Measurements from ENCODE around the gene GJB1.
A peak's percentile ranks its signal among the peaks of the same experiment; 100 is the strongest.
"Not testable (repeated sequence)": the region's sequence is repeated elsewhere in the genome, so short reads cannot be mapped to it uniquely, and the experiment has no call there.

The GJB1 gene

DNA sequence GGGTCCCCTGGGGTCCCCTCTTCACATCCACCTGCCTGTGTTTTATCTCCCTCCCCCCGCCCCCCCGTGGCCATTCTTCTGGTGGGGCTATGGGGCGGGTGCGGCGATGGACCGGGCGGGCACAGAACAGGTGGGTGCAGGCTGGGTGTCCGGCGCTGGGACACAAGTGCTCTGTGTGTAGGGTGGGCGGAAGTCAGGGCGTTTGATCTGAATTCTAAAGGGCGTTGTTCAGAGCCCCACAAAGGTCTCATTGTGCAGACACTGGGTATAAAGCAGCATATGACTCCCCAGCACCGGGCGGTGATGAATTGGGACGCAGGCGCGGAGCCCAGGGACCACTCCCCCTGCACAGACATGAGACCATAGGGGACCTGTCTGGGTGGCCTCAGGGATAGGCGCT lies at the start of gene GJB1:
GJB1 (plus strand) TSS at position 296 of the 400 bp plus-strand sequence. CDS start 484 bp downstream, outside the sequence.
- no peak for DNase-seq (ENCODE audit: low spot score)
- in situ Hi-C loops (cut with MboI; ENCODE audit: low sequenced_read_pairs, unreplicated experiment): no loop called here
- TF ChIP-seq, protein P1, sequence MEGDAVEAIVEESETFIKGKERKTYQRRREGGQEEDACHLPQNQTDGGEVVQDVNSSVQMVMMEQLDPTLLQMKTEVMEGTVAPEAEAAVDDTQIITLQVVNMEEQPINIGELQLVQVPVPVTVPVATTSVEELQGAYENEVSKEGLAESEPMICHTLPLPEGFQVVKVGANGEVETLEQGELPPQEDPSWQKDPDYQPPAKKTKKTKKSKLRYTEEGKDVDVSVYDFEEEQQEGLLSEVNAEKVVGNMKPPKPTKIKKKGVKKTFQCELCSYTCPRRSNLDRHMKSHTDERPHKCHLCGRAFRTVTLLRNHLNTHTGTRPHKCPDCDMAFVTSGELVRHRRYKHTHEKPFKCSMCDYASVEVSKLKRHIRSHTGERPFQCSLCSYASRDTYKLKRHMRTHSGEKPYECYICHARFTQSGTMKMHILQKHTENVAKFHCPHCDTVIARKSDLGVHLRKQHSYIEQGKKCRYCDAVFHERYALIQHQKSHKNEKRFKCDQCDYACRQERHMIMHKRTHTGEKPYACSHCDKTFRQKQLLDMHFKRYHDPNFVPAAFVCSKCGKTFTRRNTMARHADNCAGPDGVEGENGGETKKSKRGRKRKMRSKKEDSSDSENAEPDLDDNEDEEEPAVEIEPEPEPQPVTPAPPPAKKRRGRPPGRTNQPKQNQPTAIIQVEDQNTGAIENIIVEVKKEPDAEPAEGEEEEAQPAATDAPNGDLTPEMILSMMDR (IDR thresholded peaks at IDR 0.05; ENCODE audit: borderline replicate concordance, control extremely low read depth, extremely low read depth, insufficient read depth, missing control alignments): no peak

DNA sequence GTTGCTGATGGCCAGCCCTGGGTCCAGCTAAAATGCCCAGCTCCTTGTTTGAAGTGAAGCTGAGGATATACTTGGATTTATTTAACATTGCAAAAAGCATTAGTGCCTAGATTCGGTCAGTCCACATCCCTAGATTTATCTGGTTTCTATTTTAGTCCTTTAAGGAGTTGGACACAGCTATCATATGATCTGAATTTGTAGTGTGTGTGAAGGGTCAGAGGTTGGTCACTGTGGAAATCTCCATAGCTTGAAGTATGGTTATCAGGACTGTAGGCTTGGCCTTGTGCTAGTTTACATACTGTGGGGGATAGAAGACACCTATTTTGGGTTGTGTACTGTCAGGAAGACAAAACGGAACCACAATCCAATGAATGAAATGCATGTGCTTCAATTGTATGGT lies 49.6 kb upstream of the GJB1 start:
- in situ Hi-C loops (cut with MboI; ENCODE audit: low sequenced_read_pairs, unreplicated experiment): no loop called here
- TF ChIP-seq, protein P1 (IDR thresholded peaks at IDR 0.05; ENCODE audit: borderline replicate concordance, control extremely low read depth, extremely low read depth, insufficient read depth, missing control alignments): no peak
- DNase-seq (ENCODE audit: low spot score): no peak

- in situ Hi-C loops (cut with MboI; ENCODE audit: low sequenced_read_pairs, unreplicated experiment): no loop called here
- TF ChIP-seq, protein P1 (IDR thresholded peaks at IDR 0.05; ENCODE audit: borderline replicate concordance, control extremely low read depth, extremely low read depth, insufficient read depth, missing control alignments): no peak
These were observed 48.2 kb upstream of the GJB1 start for GRCh38 chrX:71174795-71175194.

GRCh38 chrX:71175531-71175930 lies 47.5 kb upstream of the GJB1 start:
- no peak for DNase-seq (ENCODE audit: low spot score)
- in situ Hi-C loops (cut with MboI; ENCODE audit: low sequenced_read_pairs, unreplicated experiment): no loop called here
- TF ChIP-seq, protein P1 (IDR thresholded peaks at IDR 0.05; ENCODE audit: borderline replicate concordance, control extremely low read depth, extremely low read depth, insufficient read depth, missing control alignments): no peak

More at GRCh38 chrX:71174795-71175194, 48.2 kb upstream of the GJB1 start:
- DNase-seq (ENCODE audit: low spot score): no peak

DNA sequence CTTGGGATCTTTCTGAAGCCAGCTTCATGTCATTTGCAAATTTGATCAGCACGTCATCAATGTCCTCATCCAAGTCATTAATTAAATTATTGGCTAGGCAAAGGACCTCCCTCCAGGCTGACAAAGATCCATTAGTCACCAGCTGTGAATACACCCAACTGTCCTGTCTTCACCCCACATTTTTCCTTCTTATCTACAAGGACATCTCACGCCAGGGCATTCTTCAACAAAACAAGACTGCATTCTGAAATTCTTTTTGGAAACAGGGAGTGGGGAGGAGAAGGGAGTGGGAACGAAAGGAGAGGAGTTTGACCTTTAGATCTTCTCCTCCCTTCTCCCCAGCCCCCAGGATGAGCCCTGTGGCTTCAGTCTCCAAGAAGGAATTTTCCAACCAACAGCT lies 45.7 kb upstream of the GJB1 start:
- no peak for DNase-seq (ENCODE audit: low spot score)
- TF ChIP-seq, protein P1 (IDR thresholded peaks at IDR 0.05; ENCODE audit: borderline replicate concordance, control extremely low read depth, extremely low read depth, insufficient read depth, missing control alignments): no peak
- in situ Hi-C loops (cut with MboI; ENCODE audit: low sequenced_read_pairs, unreplicated experiment): no loop called here

- in situ Hi-C loops (cut with MboI; ENCODE audit: low sequenced_read_pairs, unreplicated experiment): no loop called here
- TF ChIP-seq, protein P1 (IDR thresholded peaks at IDR 0.05; ENCODE audit: borderline replicate concordance, control extremely low read depth, extremely low read depth, insufficient read depth, missing control alignments): peak; percentile 25
- peak; percentile 49 for DNase-seq (ENCODE audit: low spot score)
These were observed 44.1 kb upstream of the GJB1 start for GRCh38 chrX:71178908-71179307.

- DNase-seq (ENCODE audit: low spot score); in situ Hi-C loops (cut with MboI; ENCODE audit: low sequenced_read_pairs, unreplicated experiment): not testable (repeated sequence)
These were observed 42.3 kb upstream of the GJB1 start for GRCh38 chrX:71180579-71181265.
